AG09319 (cell line): Measurements from ENCODE around the gene RBKS.

Source experiments
- DNase-seq: peaks from one replicate; pipeline ENCODE4 v3.0.0-alpha.2; 2010; ENCODE audit warnings: low read depth; ENCODE audit errors: extremely low read depth
- CTCF ChIP-seq: IDR thresholded peaks from 2 replicates; pipeline ENCODE4 v1.5.1; 2011; ENCODE audit warnings: low read depth, mild to moderate bottlenecking, inconsistent platforms, low read length, moderate library complexity

The RBKS gene

GRCh38 chr2:27795093-27795834 lies 94.9 kb downstream of the RBKS start:
- no peak for DNase-seq
- TF ChIP-seq CTCF = no peak

- TF ChIP-seq CTCF = no peak
- no peak for DNase-seq
Measured at GRCh38 chr2:27792759-27793158, 97.4 kb downstream of the RBKS start.

GRCh38 chr2:27790796-27791195 lies 99.4 kb downstream of the RBKS start:
- TF ChIP-seq CTCF = no peak
- DNase-seq = no peak

- TF ChIP-seq CTCF = no peak
- DNase-seq = no peak
Measured at GRCh38 chr2:27782701-27783100, 107.5 kb downstream of the RBKS start.

- no peak for TF ChIP-seq CTCF
- no peak for DNase-seq
Measured at GRCh38 chr2:27781496-27781895, 108.7 kb downstream of the RBKS start.

GRCh38 chr2:27779417-27780055 lies 110.7 kb downstream of the RBKS start:
- DNase-seq = no peak
- TF ChIP-seq CTCF = no peak

- DNase-seq = no peak
- no peak for TF ChIP-seq CTCF
Measured at GRCh38 chr2:27776696-27777095, 113.5 kb downstream of the RBKS start.
